Mesenchymal stem cell (in vitro differentiated cells and primary cell): ENCODE results near the gene RABL6.

ENCODE experiments used
- DNase-seq: peaks from one replicate; pipeline ENCODE4 v3.0.0-alpha.2; 2013
- H2AFZ ChIP-seq: one replicate; pipeline ENCODE4 v1.6.1; 2013; ENCODE audit warnings: low read depth, mild to moderate bottlenecking, control low read depth, inconsistent platforms, low read length, moderate library complexity
- H2AK5ac ChIP-seq: 2 replicates; pipeline ENCODE4 v1.6.1; 2013; ENCODE audit warnings: low read length, moderate library complexity, mild to moderate bottlenecking, inconsistent platforms; ENCODE audit not compliant: severe bottlenecking
- H2BK120ac ChIP-seq: one replicate; pipeline ENCODE4 v1.6.1; 2013; ENCODE audit warnings: low read depth, mild to moderate bottlenecking, inconsistent platforms, low read length, moderate library complexity
- H2BK12ac ChIP-seq, 2 experiments: one replicate each; pipeline ENCODE4 v1.6.1; 2013; ENCODE audit warnings: inconsistent platforms in 2 of 2, low read length in 2 of 2, mild to moderate bottlenecking in 2 of 2, moderate library complexity in 2 of 2, control low read depth in 1 of 2
- H2BK15ac ChIP-seq: one replicate; pipeline ENCODE4 v1.6.1; 2013; ENCODE audit warnings: mild to moderate bottlenecking, low read depth, inconsistent platforms; ENCODE audit not compliant: poor library complexity, severe bottlenecking
- H2BK5ac ChIP-seq: 2 replicates; pipeline ENCODE4 v1.6.1; 2013; ENCODE audit warnings: low read depth, mild to moderate bottlenecking, low read length, control low read depth, inconsistent platforms; ENCODE audit not compliant: poor library complexity, severe bottlenecking
- H3K14ac ChIP-seq, 2 experiments: one replicate each; pipeline ENCODE4 v1.6.1; 2013; ENCODE audit warnings: inconsistent platforms in 2 of 2, low read length in 2 of 2, control low read depth in 1 of 2, mild to moderate bottlenecking in 1 of 2, moderate library complexity in 1 of 2
- H3K18ac ChIP-seq, 2 experiments: one replicate each; pipeline ENCODE4 v1.6.1; 2013; ENCODE audit warnings: inconsistent platforms in 2 of 2, low read length in 2 of 2, control low read depth in 1 of 2, low read depth in 1 of 2, mild to moderate bottlenecking in 1 of 2
- H3K23ac ChIP-seq, 2 experiments: one replicate each; pipeline ENCODE4 v1.6.1; 2013; ENCODE audit warnings: inconsistent platforms in 2 of 2, low read length in 2 of 2, mild to moderate bottlenecking in 2 of 2, moderate library complexity in 2 of 2, control low read depth in 1 of 2
- H3K27ac ChIP-seq: 2 replicates; pipeline ENCODE4 v1.5.1; 2013; ENCODE audit warnings: mild to moderate bottlenecking, moderate library complexity, low read length, control low read depth, inconsistent platforms; ENCODE audit not compliant: poor library complexity, severe bottlenecking
- H3K27me3 ChIP-seq, 2 experiments: 2 replicates each; pipeline versions ENCODE4 v1.6.1 to v1.7.0; 2013; ENCODE audit warnings: low read length in 2 of 2, mild to moderate bottlenecking in 2 of 2, moderate library complexity in 2 of 2, control low read depth in 1 of 2, inconsistent platforms in 1 of 2; ENCODE audit not compliant: control insufficient read depth in 1 of 2, insufficient read depth in 1 of 2
- H3K36me3 ChIP-seq, 2 experiments: 2 replicates each; pipeline versions ENCODE4 v1.6.1 to v1.7.0; 2013; ENCODE audit warnings: low read length in 2 of 2, control low read depth in 1 of 2, inconsistent platforms in 1 of 2, low read depth in 1 of 2, mild to moderate bottlenecking in 1 of 2; ENCODE audit not compliant: insufficient read depth in 2 of 2, control insufficient read depth in 1 of 2
- H3K4ac ChIP-seq, 2 experiments: one replicate each; pipeline ENCODE4 v1.6.1; 2013; ENCODE audit warnings: inconsistent platforms in 2 of 2, low read length in 2 of 2, mild to moderate bottlenecking in 2 of 2, moderate library complexity in 2 of 2, control low read depth in 1 of 2, low read depth in 1 of 2
- H3K4me1 ChIP-seq: 2 replicates; pipeline ENCODE4 v1.6.1; 2013; ENCODE audit warnings: low read depth, low read length, control low read depth; ENCODE audit not compliant: control insufficient read depth, insufficient read depth
- H3K4me2 ChIP-seq: 2 replicates; pipeline ENCODE4 v1.6.1; 2013; ENCODE audit warnings: low read length, mild to moderate bottlenecking, inconsistent platforms; ENCODE audit not compliant: poor library complexity, severe bottlenecking
- H3K4me3 ChIP-seq, 2 experiments: 2 replicates each; pipeline versions ENCODE4 v1.5.1 to v1.7.0; 2013; ENCODE audit warnings: low read length in 2 of 2, mild to moderate bottlenecking in 2 of 2, control low read depth in 1 of 2, low read depth in 1 of 2; ENCODE audit not compliant: insufficient read depth in 1 of 2
- H3K79me1 ChIP-seq: replicated peaks from 2 replicates; pipeline ENCODE4 v1.6.1; 2013; ENCODE audit warnings: mild to moderate bottlenecking, control low read depth, low read length, inconsistent platforms; ENCODE audit not compliant: poor library complexity, severe bottlenecking
- H3K9ac ChIP-seq: 2 replicates; pipeline ENCODE4 v1.7.0; 2013; ENCODE audit warnings: mild to moderate bottlenecking, low read length, moderate library complexity
- H3K9me3 ChIP-seq: 2 replicates; pipeline ENCODE4 v1.7.0; 2013; ENCODE audit warnings: mild to moderate bottlenecking, low read length; ENCODE audit not compliant: control insufficient read depth
- H4K8ac ChIP-seq: one replicate; pipeline ENCODE4 v1.6.1; 2013; ENCODE audit warnings: inconsistent platforms, mild to moderate bottlenecking, low read length, moderate library complexity
- H4K91ac ChIP-seq: one replicate; pipeline ENCODE4 v1.6.1; 2013; ENCODE audit warnings: mild to moderate bottlenecking, low read length, inconsistent platforms
- WGBS: methylation state at CpG from one replicate; pipeline ENCODE4 v1.1.7; 2013; ENCODE audit warnings: mixed read lengths; 5-methylcytosine and 5-hydroxymethylcytosine counted together

The RABL6 gene

GRCh38 chr9:136847088-136847825 lies 39.5 kb downstream of the RABL6 start:
- H2AFZ ChIP-seq: no peak overlapping the region
- peak overlapping the region; percentile 69 for H2BK120ac ChIP-seq
- H2BK15ac ChIP-seq: peak overlapping the region; percentile 55
- H3K79me1 ChIP-seq: peaks cover 26% of the 10 kb centered on the region
- peak overlapping the region; percentile 38 to 52 for H2BK12ac ChIP-seq
- H3K27me3 ChIP-seq: peaks cover 0 to 22% of the 10 kb centered on the region in 2 experiments
- peak overlapping the region; percentile 89 for H3K4me2 ChIP-seq
- H3K23ac ChIP-seq: peak overlapping the region in 1 of 2 experiments; percentile 14
- peaks cover 52% of the 10 kb centered on the region for H3K4me1 ChIP-seq
- H3K4me3 ChIP-seq: peak overlapping the region; percentile 65 to 96
- peak overlapping the region in 1 of 2 experiments; percentile 98 for H3K14ac ChIP-seq
- peak overlapping the region; percentile 78 for H4K8ac ChIP-seq
- no peak overlapping the region for H2BK5ac ChIP-seq
- peak overlapping the region; percentile 29 for H3K27ac ChIP-seq
- no peaks in the 10 kb centered on the region for H3K9me3 ChIP-seq
- H3K4ac ChIP-seq: peak overlapping the region in 1 of 2 experiments; percentile 81
- H2AK5ac ChIP-seq: peak overlapping the region; percentile 32
- peak overlapping the region; percentile 70 for H4K91ac ChIP-seq
- peak; percentile 87 for DNase-seq
- peaks cover 0 to 57% of the 10 kb centered on the region in 2 experiments for H3K36me3 ChIP-seq
- WGBS: 3% methylated on average over 48 of the region's 75 CpGs
- H3K9ac ChIP-seq: peak overlapping the region; percentile 91
- peak overlapping the region; percentile 94 to 96 for H3K18ac ChIP-seq

- no peaks in the 10 kb centered on the region for H3K9me3 ChIP-seq
- H3K4me2 ChIP-seq: peak overlapping the region; percentile 89
- H3K9ac ChIP-seq: peak overlapping the region; percentile 91
- peak overlapping the region; percentile 1 to 92 for H2BK12ac ChIP-seq
- peak overlapping the region; percentile 80 to 81 for H3K4ac ChIP-seq
- peak overlapping the region; percentile 70 for H2BK15ac ChIP-seq
- H3K18ac ChIP-seq: peak overlapping the region; percentile 94 to 95
- peak overlapping the region; percentile 34 for H2AK5ac ChIP-seq
- H2BK120ac ChIP-seq: peak overlapping the region; percentile 97
- peak overlapping the region; percentile 6 to 98 for H3K14ac ChIP-seq
- peak overlapping the region; percentile 24 for H2BK5ac ChIP-seq
- peak overlapping the region; percentile 71 for H4K8ac ChIP-seq
- DNase-seq: peak; percentile 95
- H3K27ac ChIP-seq: peak overlapping the region; percentile 78
- H3K36me3 ChIP-seq: peaks cover 0 to 63% of the 10 kb centered on the region in 2 experiments
- peaks cover 26% of the 10 kb centered on the region for H3K79me1 ChIP-seq
- peaks cover 54% of the 10 kb centered on the region for H3K4me1 ChIP-seq
- H2AFZ ChIP-seq: no peak overlapping the region
- H4K91ac ChIP-seq: peak overlapping the region; percentile 40
- peak overlapping the region; percentile 65 to 96 for H3K4me3 ChIP-seq
- H3K23ac ChIP-seq: peak overlapping the region; percentile 4 to 92
- peaks cover 0 to 22% of the 10 kb centered on the region in 2 experiments for H3K27me3 ChIP-seq
- WGBS: 2% methylated on average over 46 of the region's 48 CpGs
Observed at GRCh38 chr9:136847826-136848392, 40.2 kb downstream of the RABL6 start.

DNA sequence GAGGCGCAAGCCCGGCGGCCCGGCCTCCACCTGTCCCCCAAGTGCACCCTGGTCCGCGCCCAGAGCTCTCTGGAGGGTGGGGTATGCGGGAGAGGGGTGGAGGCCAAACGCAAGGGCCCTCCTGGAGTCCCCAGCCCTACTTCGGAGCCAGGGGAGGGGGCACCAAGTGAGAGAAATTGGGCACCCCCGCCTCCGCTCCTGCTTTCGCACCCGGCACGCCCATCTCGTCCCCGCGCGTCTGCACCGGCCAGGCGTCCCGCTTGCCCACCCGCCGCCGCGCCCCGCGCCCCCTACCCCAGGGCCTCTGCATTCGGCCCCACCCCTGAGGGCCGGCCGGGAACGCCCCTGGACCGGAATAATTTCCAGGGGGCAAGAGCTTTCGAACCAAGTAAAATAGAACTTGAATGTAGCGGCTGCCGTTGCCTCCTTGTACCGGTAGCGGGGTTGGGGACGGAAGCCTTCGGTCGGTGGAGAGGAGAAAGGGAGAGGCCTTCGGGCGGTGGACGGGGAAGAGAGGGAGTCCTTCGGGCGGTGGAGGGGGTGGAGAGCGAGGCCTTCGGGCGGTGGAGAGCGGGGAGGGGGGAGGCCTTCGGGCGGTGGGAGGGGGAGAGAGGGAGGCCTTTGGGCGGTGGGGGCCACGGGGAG lies 40.8 kb downstream of the RABL6 start:
- Histone ChIP-seq H3K4ac (peak overlapping the region; percentile 80 to 81), H3K4me2 (peak overlapping the region; percentile 89), H3K27me3 (peaks cover 0 to 18% of the 10 kb centered on the region in 2 experiments), H2BK15ac (peak overlapping the region; percentile 70), H3K9me3 (no peaks in the 10 kb centered on the region), H2BK5ac (peak overlapping the region; percentile 24), H3K79me1 (peaks cover 26% of the 10 kb centered on the region), H3K27ac (peak overlapping the region; percentile 100), H4K91ac (peak overlapping the region; percentile 66), H3K9ac (peak overlapping the region; percentile 91), H2AFZ (no peak overlapping the region), H3K4me1 (peaks cover 49% of the 10 kb centered on the region), H3K18ac (peak overlapping the region; percentile 94 to 95), H3K4me3 (peak overlapping the region; percentile 65 to 96), H4K8ac (peak overlapping the region; percentile 47), H3K36me3 (peaks cover 0 to 69% of the 10 kb centered on the region in 2 experiments), H2AK5ac (no peak overlapping the region), H3K14ac (peak overlapping the region; percentile 6 to 98), H2BK12ac (peak overlapping the region in 1 of 2 experiments; percentile 92), H3K23ac (peak overlapping the region; percentile 4 to 92), H2BK120ac (peak overlapping the region; percentile 97)
- WGBS: under 1% methylated on average over 39 of the region's 53 CpGs
- DNase-seq: no peak
